AG09319 (cell line): ENCODE data around the gene RPH3AL.

ENCODE experiments used
- DNase-seq: peaks from one replicate; pipeline ENCODE4 v3.0.0-alpha.2; 2010; ENCODE audit warnings: low read depth; ENCODE audit errors: extremely low read depth
- TF ChIP-seq, protein P1 (sequence below): IDR thresholded peaks from 2 replicates; pipeline ENCODE4 v1.5.1; 2011; ENCODE audit warnings: low read depth, mild to moderate bottlenecking, inconsistent platforms, low read length, moderate library complexity

RPH3AL gene

DNA sequence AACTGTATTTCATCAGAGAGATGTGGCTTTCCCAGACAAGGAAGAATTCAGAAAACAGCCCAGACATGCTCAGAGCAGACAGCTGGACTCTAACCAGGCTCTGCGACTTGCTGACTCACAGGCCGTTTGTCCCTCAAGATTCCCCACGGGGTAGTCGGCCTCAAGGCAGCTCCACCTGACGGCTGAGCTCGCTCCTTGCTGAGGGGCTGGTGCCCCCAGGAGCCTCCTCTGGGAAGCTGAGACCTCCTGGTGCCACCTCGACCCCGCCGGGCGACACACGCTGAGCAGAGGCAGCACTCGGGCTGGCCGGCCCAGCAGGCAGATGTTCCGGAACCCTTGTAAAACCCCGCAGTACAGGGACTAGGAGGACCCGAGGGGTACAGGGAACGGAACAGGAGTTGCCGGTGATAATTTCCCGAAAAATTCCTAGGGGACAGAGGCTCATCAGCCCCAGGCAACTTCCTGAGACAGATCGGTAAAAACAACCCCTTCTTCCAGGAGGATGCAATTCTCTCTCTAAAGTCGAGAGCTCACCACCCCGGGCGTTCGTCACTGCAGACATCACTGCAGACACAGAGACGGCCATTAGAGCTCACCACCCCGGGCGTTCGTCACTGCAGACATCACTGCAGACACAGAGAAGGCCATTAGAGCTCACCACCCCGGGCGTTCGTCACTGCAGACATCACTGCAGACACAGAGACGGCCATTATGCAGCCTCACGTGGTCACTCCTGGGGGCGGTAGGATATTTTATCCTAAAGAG lies 19.9 kb downstream of the RPH3AL start:
- TF ChIP-seq, protein P1, sequence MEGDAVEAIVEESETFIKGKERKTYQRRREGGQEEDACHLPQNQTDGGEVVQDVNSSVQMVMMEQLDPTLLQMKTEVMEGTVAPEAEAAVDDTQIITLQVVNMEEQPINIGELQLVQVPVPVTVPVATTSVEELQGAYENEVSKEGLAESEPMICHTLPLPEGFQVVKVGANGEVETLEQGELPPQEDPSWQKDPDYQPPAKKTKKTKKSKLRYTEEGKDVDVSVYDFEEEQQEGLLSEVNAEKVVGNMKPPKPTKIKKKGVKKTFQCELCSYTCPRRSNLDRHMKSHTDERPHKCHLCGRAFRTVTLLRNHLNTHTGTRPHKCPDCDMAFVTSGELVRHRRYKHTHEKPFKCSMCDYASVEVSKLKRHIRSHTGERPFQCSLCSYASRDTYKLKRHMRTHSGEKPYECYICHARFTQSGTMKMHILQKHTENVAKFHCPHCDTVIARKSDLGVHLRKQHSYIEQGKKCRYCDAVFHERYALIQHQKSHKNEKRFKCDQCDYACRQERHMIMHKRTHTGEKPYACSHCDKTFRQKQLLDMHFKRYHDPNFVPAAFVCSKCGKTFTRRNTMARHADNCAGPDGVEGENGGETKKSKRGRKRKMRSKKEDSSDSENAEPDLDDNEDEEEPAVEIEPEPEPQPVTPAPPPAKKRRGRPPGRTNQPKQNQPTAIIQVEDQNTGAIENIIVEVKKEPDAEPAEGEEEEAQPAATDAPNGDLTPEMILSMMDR: no peak
- DNase-seq: no peak

DNA sequence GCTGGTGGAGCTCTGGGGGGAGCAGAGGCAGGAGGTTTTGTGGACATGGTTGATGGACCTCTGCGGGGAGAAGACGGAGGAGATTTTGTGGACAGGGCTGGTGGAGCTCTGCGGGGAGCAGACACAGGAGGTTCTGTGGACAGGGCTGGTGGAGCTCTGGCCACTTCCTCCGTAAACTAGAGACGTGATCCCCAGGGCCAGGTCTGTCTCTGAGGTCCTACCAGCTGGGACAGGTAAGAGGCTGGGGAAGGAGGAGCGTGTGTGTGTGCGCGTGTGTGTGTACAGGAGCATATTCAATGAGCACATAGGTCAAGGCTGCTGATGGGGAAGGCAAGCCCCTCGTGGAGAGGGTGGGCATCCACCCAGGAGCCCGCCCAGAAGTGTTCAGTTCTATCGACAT lies 20.6 kb downstream of the RPH3AL start:
- DNase-seq: no peak
- TF ChIP-seq, protein P1: no peak

DNA sequence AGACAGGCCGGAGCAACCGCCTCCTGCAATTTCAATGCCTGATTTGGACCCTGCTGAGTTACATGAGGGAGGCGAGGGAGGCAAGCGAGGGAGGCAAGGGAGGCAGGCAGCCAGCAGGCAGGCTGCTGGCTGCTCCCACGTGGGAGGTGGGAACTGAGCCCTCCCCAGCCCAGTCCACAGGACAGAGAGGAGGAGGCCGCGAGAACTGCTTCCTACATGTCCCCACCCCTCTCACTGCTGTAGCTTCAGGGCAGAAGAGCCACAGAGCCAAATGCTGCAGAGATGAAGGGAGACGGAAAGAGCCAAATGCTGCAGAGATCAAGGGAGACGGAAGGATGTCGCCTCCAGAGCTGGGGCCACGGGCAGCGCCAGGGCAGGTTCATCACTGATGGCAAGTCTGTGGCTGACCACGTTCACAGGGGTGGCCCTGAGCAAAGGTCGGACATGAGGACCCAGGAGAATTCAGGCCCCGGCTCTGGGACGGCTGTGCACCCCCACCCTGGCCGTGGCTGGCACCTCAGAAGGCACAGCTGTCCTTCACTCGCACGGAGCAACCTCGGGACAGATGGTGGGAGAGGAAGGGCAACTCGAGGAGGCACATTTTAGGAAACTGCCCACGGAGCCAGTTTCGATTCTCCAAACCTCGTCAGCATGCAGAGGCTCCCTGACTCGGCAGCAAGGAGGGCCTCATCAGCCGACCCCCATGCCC lies 21.5 kb downstream of the RPH3AL start:
- TF ChIP-seq, protein P1: no peak

GRCh38 chr17:329784-330420 lies 22.7 kb downstream of the RPH3AL start:
- no peak for DNase-seq
- TF ChIP-seq, protein P1: no peak

More for the DNA sequence above, 21.5 kb downstream of the RPH3AL start:
- DNase-seq: no peak

DNA sequence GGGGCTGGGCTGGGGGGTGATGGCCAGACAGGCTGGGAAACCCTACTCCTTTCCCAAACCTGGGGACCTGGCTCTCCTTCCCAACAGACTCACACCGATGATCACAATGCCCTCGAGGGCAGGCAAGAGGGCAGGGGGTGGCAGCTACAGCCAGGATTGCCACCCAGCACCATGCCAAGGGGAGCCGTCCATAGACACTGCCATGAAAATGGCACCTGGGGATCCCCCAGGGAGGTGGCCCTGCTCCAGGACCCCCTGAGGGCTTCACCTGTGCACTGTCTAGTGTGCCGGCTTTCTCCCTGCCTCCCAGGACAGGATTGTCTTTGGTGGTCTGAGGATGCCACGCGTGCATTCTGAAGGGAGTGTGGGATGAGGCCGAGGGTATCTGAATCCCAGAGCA lies 24.6 kb downstream of the RPH3AL start:
- no peak for DNase-seq
- TF ChIP-seq, protein P1: no peak

- TF ChIP-seq, protein P1: no peak
- DNase-seq: no peak
Measured at GRCh38 chr17:327296-327695, 25.3 kb downstream of the RPH3AL start.

DNA sequence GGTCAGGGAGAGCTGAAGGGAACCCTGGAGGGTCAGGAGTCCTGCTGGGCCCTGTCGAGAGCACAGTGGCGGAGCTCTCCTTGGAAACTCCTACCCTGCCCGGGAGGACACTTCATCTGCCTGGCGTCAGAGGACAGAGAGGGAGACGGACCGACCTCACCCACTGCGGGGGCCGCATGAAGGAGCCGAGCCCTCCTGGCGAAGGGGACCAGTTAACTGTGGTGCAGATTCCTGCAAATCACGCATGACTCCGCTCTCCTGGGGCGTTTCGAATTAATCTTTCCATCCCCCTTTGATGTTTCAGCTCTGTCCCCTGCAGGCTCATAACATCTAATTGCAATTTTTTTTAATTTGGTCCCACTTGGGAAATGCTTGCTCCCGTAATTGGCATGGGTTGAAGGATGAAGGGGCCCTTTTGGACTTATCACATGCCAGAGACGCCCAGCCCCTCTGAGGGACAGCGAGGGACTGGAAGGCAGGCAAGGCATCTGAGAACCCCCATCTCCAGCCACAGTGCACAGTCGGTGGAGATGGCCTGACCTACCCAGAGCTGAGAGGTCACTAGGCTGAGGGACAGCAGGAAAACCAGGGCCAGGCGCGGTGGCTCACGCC lies 26.5 kb downstream of the RPH3AL start:
- TF ChIP-seq, protein P1: no peak
- no peak for DNase-seq
